Breast epithelium (tissue), 3 donors: ENCODE measurements around the gene GJD2.

Experiments
- CTCF ChIP-seq, 3 donors: fragments of 450-650 bp; IDR thresholded peaks; one replicate each; pipeline ENCODE4 v1.5.1; 2016 to 2017; ENCODE audit warnings: antibody characterized with exemption in 3 of 3, mild to moderate bottlenecking in 3 of 3, moderate library complexity in 3 of 3
- POLR2A ChIP-seq: fragments of 450-650 bp; IDR thresholded peaks from one replicate; pipeline ENCODE4 v1.6.1; 2016; ENCODE audit warnings: antibody characterized with exemption, mild to moderate bottlenecking, moderate library complexity
- POLR2AphosphoS5 ChIP-seq, 3 donors: sonication (generic); formaldehyde crosslinking; IDR thresholded peaks; one replicate each; pipeline ENCODE4 v1.6.1; 2017; ENCODE audit warnings: antibody characterized with exemption in 3 of 3

- TF ChIP-seq CTCF (IDR thresholded peaks at IDR 0.05): no peak
- TF ChIP-seq POLR2A: no peak
- no peak for TF ChIP-seq POLR2AphosphoS5 (IDR thresholded peaks at IDR 0.05)
Measured at GRCh38 chr15:34783431-34783830, 28.6 kb upstream of the GJD2 start.
